ENCODE data around the gene MYH9.

MYH9 gene

GRCh38 chr22:36366291-36366708, 21.5 kb downstream of the MYH9 start:
- no peak for FAIRE-seq

GRCh38 chr22:36365020-36365411, 22.8 kb downstream of the MYH9 start:
- FAIRE-seq = no peak

GRCh38 chr22:36364255-36365019, 23.3 kb downstream of the MYH9 start:
- no peak for FAIRE-seq

GRCh38 chr22:36363349-36363981, 24.3 kb downstream of the MYH9 start:
- no peak for FAIRE-seq

- no peak for FAIRE-seq
Measured at GRCh38 chr22:36362932-36363331, 24.8 kb downstream of the MYH9 start.

- no peak for FAIRE-seq
Measured at GRCh38 chr22:36362075-36362474, 25.7 kb downstream of the MYH9 start.

GRCh38 chr22:36360871-36361383, 26.8 kb downstream of the MYH9 start:
- FAIRE-seq = no peak

- FAIRE-seq = no peak
Measured at GRCh38 chr22:36360011-36360410, 27.8 kb downstream of the MYH9 start.

GRCh38 chr22:36359470-36359996, 28.2 kb downstream of the MYH9 start:
- FAIRE-seq = no peak

GRCh38 chr22:36358533-36359469, 29.0 kb downstream of the MYH9 start:
- no peak for FAIRE-seq

- no peak for FAIRE-seq
Measured at GRCh38 chr22:36356708-36357624, 30.8 kb downstream of the MYH9 start.

GRCh38 chr22:36355894-36356293, 31.9 kb downstream of the MYH9 start:
- no peak for FAIRE-seq

- FAIRE-seq = no peak
Measured at GRCh38 chr22:36355362-36355761, 32.4 kb downstream of the MYH9 start.

- no peak for FAIRE-seq
Measured at GRCh38 chr22:36352803-36353507, 34.8 kb downstream of the MYH9 start.

GRCh38 chr22:36351921-36352802, 35.6 kb downstream of the MYH9 start:
- FAIRE-seq = no peak

- no peak for FAIRE-seq
Measured at GRCh38 chr22:36350751-36351594, 36.8 kb downstream of the MYH9 start.

- FAIRE-seq = peak; percentile 21
Measured at GRCh38 chr22:36349726-36350125, 38.0 kb downstream of the MYH9 start.

- no peak for FAIRE-seq
Measured at GRCh38 chr22:36348760-36349159, 39.0 kb downstream of the MYH9 start.

GRCh38 chr22:36347094-36347493, 40.7 kb downstream of the MYH9 start:
- no peak for FAIRE-seq
